Left hindlimb (tissue), 1 donor: ENCODE results near the gene RPL27.
"Not testable (repeated sequence)": the region's sequence is repeated elsewhere in the genome, so short reads cannot be mapped to it uniquely, and the experiment has no call there.

Source experiments
- DNase-seq: peaks from one replicate; pipeline ENCODE4 v3.0.0-alpha.2; 2018

The RPL27 gene

DNA sequence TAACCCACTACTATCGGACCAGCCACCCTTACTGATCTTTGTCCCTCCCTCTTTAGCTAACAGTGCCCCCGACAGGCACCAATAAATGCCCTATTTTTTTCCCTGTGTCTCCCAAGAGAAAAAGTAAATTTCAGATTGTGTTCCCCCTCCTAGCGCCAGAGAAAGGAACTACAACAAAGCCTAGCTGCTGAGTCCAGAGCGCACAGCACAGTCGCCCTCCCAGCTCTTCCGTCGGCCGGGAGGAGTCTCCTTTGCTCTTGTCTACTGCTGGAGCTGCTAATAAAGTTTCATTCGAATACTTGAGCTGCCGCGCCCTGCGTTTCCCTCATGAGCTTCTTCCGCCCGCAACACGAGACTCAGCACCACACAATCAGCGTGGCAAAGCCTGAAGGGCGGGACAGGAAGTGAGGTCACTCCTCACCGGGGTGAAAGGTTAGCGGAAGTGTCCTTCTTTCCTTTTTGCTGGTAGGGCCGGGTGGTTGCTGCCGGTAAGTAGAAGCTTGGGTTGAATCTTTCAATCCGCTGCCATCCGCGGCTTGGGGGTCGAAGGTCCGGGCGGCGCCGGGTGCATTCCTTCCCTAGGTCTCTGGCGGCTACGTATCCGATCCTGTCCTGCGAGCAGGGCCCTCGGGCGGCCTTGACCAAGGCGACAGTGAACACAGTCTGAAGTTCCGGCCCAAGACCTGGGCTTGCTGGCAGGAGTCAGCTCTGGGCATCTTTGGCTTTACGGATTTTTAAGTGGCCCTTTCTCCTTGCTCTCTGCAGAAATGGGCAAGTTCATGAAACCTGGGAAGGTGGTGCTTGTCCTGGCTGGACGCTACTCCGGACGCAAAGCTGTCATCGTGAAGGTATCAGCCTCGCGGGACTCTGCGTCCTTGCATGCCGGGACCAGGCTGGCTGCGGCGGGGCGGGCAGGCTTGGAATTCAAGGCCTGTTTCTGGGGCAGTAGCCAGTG lies at the start of gene RPL27:
RPL27 (plus strand) TSS at position 436 of the 955 bp plus-strand sequence; CDS start at position 768, 332 bp downstream.
- peak; percentile 99 for DNase-seq

DNA sequence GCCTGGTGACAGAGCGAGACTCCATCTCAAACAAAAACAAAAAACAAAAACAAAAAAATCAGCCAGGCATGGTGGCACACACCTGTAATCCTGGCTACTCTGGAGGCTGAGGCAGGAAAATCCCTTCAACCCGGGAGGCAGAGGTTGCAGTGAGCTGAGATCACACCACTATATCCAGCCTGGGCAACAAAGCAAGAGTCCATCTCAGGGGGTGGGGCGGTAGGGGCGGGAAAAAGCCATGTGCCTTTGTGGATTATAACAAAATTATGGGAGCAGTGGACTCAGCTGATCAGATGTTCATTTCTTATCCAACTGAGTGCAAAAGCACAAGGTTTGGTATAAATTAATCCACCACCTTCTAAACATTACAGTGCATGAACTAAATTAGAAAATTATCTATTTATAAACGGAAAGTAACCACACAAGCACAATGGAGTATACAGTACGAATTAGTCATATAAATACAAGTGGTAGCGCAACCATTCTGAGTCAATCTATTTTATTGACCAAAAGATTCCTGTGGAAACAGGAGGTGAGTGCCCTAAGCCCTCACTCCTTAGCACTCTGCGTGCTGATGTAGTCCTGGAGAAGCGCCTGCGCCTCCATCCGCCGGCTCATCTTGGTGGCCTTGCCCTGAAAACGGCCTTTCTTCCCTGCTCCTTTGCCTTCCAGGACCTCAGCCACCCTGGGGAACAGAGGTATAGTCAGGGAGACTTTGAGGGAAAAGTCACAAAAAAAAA lies 48.0 kb upstream of the RPL27 start:
- no peak for DNase-seq

DNA sequence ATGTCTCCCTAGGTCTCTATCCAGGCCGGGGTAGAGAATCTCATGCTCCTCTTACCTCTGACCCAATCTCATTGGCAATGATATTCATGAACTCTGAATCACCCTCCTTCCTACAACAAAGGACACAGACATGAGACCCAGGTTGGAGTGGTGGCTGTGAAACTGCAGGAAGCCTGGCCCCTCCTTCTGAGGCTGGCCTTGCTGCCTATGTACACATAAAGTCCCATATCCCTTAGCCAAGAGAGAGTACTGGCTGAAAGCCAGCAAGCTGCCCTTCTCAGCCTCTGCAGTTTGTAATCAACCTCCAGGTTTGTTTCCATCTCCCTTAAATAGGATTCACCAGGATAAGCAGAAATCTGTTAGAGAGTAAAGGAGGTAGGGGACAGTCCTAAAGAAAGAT lies 44.5 kb upstream of the RPL27 start:
- DNase-seq, result no peak

DNA sequence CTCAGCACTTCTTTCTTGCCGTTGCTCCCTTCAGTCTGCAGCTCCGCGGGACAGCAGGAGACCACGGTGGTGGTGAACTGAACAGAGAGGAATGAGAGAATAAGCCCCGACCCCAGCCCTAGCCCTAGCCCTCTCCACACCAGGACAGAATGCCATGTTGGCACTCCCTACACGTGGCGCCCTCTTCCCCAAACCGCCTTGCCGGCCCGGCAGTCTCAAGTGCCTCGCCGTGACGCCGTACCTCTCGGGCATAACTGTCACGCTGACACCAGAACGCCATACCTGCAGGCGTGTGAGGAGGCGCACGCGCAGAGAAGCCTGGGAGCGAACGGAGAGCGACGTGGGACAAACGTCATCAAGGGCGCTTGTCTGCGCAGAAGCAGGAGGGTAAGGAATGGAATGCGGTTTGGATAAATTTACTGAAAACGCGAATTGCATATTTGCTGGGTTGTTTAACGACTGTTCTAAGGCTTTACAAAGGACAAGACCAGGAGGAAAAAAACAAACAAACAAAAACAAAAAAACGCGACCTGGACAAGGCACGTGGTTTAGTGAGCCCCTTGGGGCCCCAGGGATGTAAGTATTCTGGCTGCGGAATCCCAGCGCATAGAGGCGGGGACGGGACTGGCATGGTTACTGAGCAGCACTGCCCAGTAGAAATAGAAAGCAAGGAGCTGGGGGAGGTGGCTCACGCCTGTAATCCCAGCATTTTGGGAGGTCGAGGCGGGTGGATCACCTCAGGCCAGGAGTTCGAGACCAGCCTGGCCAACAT lies 33.9 kb upstream of the RPL27 start, which contains the start of gene AARSD1:
AARSD1 (minus strand) TSS at position 294 of the 772 bp plus-strand sequence; CDS start at position 280, 14 bp downstream.
- DNase-seq, result peak; percentile 92

DNA sequence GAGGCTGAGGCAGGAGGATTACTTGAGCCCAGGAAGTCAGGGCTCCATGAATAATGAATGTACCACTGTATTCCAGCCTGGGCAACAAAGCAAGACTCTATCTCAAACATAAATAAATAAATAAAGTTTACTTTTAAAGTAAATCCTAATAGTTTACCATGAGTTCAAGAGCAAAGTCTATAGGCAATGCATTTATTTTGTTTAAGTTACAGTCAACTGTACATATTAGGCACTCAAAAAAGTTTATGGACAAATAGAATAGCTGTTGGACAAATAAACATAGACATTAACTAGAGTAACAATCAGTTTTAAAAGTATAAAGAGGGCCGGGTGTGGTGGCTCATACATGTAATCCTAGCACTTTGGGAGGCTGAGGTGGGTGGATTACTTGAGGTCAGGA lies 30.3 kb upstream of the RPL27 start:
- DNase-seq, result no peak

GRCh38 chr17:42969001-42969581 lies 29.1 kb upstream of the RPL27 start:
- no peak for DNase-seq

- no peak for DNase-seq
These were observed 26.6 kb upstream of the RPL27 start for GRCh38 chr17:42971589-42971988.

- not testable (repeated sequence) for DNase-seq
These were observed 24.9 kb upstream of the RPL27 start for GRCh38 chr17:42973323-42973722.

DNA sequence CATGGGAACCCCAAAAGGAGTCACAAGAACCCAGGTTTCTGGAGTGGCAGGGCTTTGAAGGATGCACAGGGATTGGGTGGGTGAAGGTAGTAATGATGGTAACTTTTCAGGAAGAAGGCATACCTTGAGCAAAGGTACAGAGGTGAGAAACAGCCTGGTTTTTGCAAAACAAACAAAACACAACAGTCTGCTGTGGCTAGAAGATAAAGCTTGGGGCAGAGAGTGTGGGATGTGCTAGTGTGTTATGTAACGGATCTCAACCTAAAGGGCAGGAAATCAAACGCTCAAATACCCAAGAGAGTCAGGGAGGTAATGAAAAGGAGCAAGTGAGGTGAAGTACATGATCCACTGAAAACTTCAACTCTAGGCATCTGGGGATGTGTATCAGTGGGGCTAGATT lies 23.0 kb upstream of the RPL27 start:
- DNase-seq, result no peak

DNA sequence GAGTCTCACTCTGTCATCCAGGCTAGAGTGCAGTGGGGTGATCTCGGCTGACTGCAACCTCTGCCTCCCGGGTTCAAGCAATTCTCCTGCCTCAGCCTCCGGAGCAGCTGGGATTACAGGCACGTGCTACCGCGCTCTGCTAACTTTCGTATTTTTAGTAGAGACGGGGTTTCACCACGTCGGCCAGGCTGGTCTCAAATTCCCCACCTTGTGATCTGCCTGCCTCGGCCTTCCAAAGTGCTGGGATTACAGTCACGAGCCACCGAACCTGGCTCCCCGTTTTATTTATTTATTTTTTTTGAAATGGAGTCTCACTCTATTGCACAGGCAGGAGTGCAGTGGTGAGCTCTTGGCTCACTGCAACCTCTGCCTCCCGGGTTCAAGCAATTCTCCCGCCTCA lies 22.5 kb upstream of the RPL27 start:
- DNase-seq, result not testable (repeated sequence)

DNA sequence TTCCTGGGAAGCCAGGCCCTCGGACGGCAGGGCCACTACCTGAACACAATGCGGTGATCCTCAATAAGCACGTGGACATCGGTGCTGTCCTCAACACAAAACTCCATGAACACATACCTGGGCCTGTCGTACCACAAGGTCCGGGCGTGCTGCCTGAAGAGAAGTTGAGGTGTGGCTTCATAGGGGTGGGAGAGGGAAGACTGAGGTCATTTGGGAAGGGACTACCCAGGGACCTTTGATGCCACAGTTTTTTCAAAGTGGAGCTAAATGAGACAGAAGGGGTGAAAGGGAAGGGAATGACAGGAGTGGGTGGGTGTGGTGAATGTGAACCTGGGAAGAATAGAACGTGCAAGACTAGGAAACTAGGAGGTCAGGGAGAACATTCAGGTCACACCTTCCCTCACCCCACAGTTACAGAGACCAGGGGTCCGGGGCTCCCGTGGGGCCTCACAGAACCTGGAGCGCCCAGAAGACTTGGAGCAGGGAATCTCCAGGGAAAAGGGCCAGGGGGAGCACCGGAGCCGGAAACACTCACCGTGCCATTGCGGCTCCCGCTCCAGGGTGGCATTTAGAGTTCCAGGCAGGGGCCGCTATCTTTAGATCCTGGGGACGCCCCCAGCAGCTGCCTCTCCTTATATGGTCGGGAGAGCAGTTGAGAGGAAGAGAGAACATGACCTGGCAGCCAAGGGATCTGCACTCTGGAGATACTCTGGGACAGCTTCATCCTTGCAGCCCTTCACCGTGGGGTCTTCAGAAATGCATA lies 18.5 kb upstream of the RPL27 start, which contains the start of gene PTGES3L:
PTGES3L (minus strand) TSS at position 570 of the 763 bp plus-strand sequence; CDS start at position 543, 27 bp downstream.
- peak; percentile 65 for DNase-seq

DNA sequence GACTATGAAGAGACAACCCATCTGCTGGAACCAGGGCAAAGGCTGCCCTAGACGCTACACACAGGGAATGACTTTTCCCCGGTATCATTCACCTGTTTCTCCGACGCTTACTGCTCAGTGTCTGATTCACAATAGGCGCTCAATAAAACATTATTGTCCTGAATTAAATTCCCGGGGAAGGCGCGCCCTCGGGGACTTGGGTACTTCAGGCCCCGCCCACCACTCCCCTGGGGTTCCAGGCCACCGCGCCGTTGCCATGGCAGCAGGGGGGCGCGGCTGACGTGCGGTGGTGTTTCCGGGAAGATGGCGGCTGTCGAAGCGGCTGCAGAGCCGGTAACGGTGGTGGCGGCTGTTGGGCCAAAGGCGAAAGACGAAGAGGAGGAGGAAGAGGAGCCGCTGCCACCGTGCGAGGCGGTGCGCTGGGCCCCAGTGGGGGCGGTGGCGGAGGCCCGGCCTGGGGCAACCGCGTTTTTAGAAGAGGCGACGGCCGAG lies 17.9 kb upstream of the RPL27 start, which contains the start of gene RUNDC1:
RUNDC1 (plus strand) TSS at position 292 of the 492 bp plus-strand sequence; CDS start at position 304, 12 bp downstream.
- peak; percentile 90 for DNase-seq

GRCh38 chr17:42980766-42981397 lies 17.3 kb upstream of the RPL27 start:
- DNase-seq, result no peak

DNA sequence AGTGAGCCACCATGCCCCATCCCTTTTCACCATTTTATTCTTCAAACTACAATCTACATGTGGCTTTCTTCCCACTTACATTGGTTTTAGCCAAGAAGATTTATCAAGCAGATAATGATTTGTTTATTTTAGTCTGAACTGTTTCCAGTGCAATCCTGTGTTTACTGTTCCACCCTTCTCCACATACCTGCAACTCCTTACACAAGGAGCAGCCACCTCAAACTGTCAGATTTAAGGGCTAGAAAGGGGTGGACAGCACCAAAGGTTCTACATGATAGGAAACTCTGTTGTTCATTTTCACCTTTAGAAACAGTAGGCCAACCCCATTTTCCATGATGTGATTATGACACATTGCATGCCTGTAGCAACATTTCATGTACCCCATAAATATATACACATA lies 16.0 kb upstream of the RPL27 start:
- no peak for DNase-seq

- DNase-seq, result no peak
These were observed 13.0 kb upstream of the RPL27 start for GRCh38 chr17:42985225-42985624.

DNA sequence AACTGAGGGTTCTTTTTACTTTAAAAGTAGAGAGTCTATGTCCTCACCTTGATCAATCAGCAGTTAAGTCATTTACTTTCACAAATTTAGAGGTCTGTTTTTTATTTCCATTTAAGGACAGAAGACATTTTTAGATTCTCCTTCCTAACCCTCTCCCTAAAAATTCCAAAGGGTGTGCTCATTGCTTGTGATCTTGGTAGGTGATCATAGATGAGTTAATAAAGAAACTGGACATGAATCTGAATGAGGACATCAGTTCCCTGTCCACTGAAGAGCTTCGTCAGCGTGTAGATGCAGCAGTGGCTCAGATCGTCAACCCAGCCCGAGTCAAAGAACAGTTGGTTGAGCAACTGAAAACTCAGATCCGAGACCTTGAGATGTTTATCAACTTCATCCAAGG lies 9.1 kb upstream of the RPL27 start:
- no peak for DNase-seq

DNA sequence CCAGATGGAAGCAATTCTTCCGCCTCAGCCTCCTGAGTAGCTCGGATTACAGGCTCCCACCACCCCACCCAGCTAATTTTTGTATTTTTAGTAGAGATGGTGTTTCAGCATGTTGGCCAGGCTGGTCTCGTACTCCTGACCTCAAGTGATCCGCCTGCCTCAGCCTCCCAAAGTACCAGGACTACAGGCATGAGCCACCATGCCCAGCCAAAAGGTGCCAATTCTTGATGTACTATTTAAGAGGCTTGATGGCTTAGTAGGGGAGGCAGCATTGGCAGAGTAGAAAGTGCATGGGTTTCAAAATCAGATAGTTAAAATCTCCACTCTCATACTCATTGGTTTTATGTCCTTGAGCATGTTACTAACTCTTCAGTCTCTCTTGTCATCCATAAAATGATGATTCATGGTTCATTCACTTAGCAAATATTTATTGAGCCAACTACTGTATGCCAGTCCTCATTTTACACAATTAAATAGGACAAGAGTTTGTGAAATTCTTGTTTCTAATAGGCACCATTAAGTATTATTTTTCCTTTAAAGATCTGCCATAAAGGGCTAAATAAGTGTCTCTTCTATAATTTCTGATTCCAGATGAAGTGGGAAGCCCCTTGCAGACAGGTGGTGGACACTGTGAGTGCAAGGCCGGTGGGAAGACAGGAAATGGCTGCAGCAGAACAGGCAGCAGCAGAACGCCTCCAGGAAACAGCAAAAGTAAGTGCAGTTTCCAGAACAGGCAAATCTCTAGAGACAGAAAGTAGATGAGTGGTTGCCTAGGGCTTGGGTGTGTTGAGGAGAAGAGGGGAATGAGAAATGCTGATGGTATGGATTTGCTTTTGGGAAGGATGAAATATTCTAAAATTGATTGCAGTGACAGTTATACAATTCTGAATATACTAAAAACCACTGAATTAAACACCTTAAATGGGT lies 8.2 kb upstream of the RPL27 start:
- no peak for DNase-seq

GRCh38 chr17:42991471-42991870 lies 6.7 kb upstream of the RPL27 start:
- no peak for DNase-seq

DNA sequence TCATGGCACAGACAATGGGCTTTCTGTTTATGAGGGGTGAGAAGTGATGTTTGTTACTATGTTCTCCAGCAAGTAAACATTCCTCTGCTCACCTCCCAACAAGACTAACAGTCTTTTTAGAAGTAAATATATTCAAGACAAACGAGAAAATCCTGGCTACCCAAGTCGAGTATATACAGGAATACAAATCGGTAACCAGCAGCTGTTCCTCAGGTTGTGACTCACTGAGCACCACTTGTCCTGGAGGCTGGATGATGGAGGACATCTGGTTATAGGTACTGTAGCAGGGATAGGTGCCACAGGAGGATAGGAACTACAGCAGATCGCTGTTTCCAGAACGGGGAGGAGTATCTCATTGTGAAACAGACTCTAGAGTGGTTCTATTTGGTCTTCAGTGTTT lies 5.3 kb upstream of the RPL27 start:
- no peak for DNase-seq

DNA sequence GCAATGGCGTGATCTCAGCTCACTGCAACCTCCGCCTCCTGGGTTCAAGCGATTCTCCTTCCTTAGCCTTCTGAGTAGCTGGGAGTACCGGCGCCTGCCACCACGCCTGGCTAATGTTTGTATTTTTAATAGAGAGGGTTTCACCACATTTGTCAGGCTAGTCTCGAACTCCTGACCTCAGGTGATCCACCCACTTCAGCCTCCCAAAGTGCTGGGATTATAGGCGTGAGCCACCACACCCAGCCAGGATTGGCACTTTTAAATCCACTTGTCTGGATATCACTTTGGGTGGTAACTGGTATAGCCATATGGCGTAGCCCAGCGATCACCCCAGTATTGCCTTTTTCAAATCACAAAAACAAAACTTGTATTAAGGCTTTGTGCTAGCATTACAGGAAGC lies 4.3 kb upstream of the RPL27 start:
- DNase-seq, result not testable (repeated sequence)
